ENCODE measurements around the gene KANSL2.

- TF ChIP-seq CTCF (conservative IDR thresholded peaks at IDR 0.05; ENCODE audit: low read depth in 2 of 2) (no peak), JUNB (IDR thresholded peaks at IDR 0.05; ENCODE audit: unreplicated experiment) (no peak), REST (IDR thresholded peaks at IDR 0.05; ENCODE audit: unreplicated experiment) (no peak), EZH2 (IDR thresholded peaks at IDR 0.05; ENCODE audit: low read depth, unreplicated experiment) (no peak), CREB1 (CRISPR knock-in tag; IDR thresholded peaks at IDR 0.05; ENCODE audit: low read depth) (no peak), POLR2AphosphoS5 (IDR thresholded peaks at IDR 0.05; ENCODE audit: low read depth) (no peak), ETS1 (IDR thresholded peaks at IDR 0.05) (no peak), EZH2phosphoT487 (IDR thresholded peaks at IDR 0.05; ENCODE audit: unreplicated experiment) (no peak), STAT1 (IDR thresholded peaks at IDR 0.05; ENCODE audit: unreplicated experiment) (no peak)
Observed at GRCh38 chr12:48690990-48691389, 9.0 kb upstream of the KANSL2 start.
